SK-N-SH (cell line): Measurements from ENCODE around the gene ELN. TPM values are rescaled to one million over a fixed set of nuclear protein-coding genes. Genes with fewer than 3 reads are reported as not detected.

Source experiments
- CTCF ChIA-PET: fragments of 300-600, 350-600 bp; formaldehyde crosslinking; extraction: SDS; loops from one replicate; lab custom pipeline; 2021; lab: Yijun Ruan, JAX
- POLR2A ChIA-PET: fragments of 350-600 bp; sonication (Branson Sonifier 250); formaldehyde crosslinking; extraction: SDS; loops from one replicate; lab custom pipeline; 2020; ENCODE audit warnings: antibody characterized with exemption, inconsistent platforms; lab: Yijun Ruan, JAX
- DNase-seq: peaks from one replicate; pipeline ENCODE4 v3.0.0; 2012
- H2AFZ ChIP-seq: fragments of 200-600 bp; sonication (generic); 2 replicates; pipeline ENCODE4 v1.8.1; 2016; ENCODE audit warnings: antibody characterized with exemption, mild to moderate bottlenecking, low read depth
- H3F3A ChIP-seq: fragments of 200-600 bp; sonication (generic); replicated peaks from 2 replicates; pipeline ENCODE3; 2016; ENCODE audit warnings: antibody characterized with exemption, mild to moderate bottlenecking; ENCODE audit not compliant: insufficient read depth
- H3K27ac ChIP-seq, 2 experiments: fragments of 200-500 bp in 1 of 2; fragments of 200-600 bp in 1 of 2; sonication (Bioruptor generic) in 1 of 2; sonication (generic), shearing (Covaris generic) in 1 of 2; 2 replicates each; pipeline versions ENCODE4 v1.5.1 to v1.6.1; 2014 to 2016; ENCODE audit warnings: low read depth in 2 of 2, inconsistent platforms in 1 of 2, low read length in 1 of 2, mild to moderate bottlenecking in 1 of 2, mixed read lengths in 1 of 2
- H3K27me3 ChIP-seq: fragments of 200-600 bp; sonication (generic), shearing (Covaris generic); 2 replicates; pipeline ENCODE4 v1.6.1; 2016; ENCODE audit warnings: mixed run types; ENCODE audit not compliant: insufficient read depth
- H3K36me3 ChIP-seq, 2 experiments: fragments of 200-500 bp in 1 of 2; fragments of 200-600 bp in 1 of 2; sonication (Bioruptor generic) in 1 of 2; sonication (generic) in 1 of 2; replicated peaks in 1 of 2; 2 replicates each; pipeline versions ENCODE3 to v1.5.1; 2014 to 2016; ENCODE audit warnings: low read length in 1 of 2, mild to moderate bottlenecking in 1 of 2; ENCODE audit not compliant: insufficient read depth in 2 of 2, control insufficient read depth in 1 of 2
- H3K4me1 ChIP-seq, 2 experiments: fragments of 200-500 bp in 1 of 2; fragments of 200-600 bp in 1 of 2; sonication (Bioruptor generic) in 1 of 2; sonication (generic), shearing (Covaris generic) in 1 of 2; 2 replicates each; pipeline versions ENCODE4 v1.5.1 to v1.6.1; 2014 to 2016; ENCODE audit warnings: low read depth in 1 of 2, low read length in 1 of 2, mixed run types in 1 of 2; ENCODE audit not compliant: insufficient read depth in 2 of 2, control insufficient read depth in 1 of 2
- H3K4me2 ChIP-seq: fragments of 200-600 bp; sonication (generic), shearing (Covaris generic); 2 replicates; pipeline ENCODE4 v1.6.1; 2017; ENCODE audit warnings: mixed run types
- H3K4me3 ChIP-seq, 2 experiments: fragments of 200-500 bp in 1 of 2; fragments of 200-600 bp in 1 of 2; sonication (Bioruptor generic) in 1 of 2; sonication (generic), shearing (Covaris generic) in 1 of 2; 2 replicates each; pipeline versions ENCODE4 v1.5.1 to v1.8.1; 2014 to 2016; ENCODE audit warnings: low read depth in 2 of 2, inconsistent platforms in 1 of 2, low read length in 1 of 2, mild to moderate bottlenecking in 1 of 2, mixed read lengths in 1 of 2, moderate library complexity in 1 of 2
- H3K79me2 ChIP-seq: fragments of 200-600 bp; sonication (generic); 2 replicates; pipeline ENCODE4 v1.8.1; 2017; ENCODE audit warnings: mild to moderate bottlenecking; ENCODE audit not compliant: insufficient read depth
- H3K9ac ChIP-seq: fragments of 200-600 bp; sonication (generic); 2 replicates; pipeline ENCODE4 v1.6.1; 2017; ENCODE audit warnings: mixed run types
- H3K9me2 ChIP-seq: fragments of 200-600 bp; sonication (generic); 2 replicates; pipeline ENCODE4 v1.6.1; 2017; ENCODE audit warnings: mixed run types
- H3K9me3 ChIP-seq: fragments of 200-600 bp; sonication (generic); 2 replicates; pipeline ENCODE4 v1.6.1; 2017; ENCODE audit warnings: mixed run types, mild to moderate bottlenecking, moderate library complexity
- H4K20me1 ChIP-seq: fragments of 200-600 bp; sonication (generic); 2 replicates; pipeline ENCODE4 v1.6.1; 2017; ENCODE audit warnings: mild to moderate bottlenecking, mixed run types; ENCODE audit not compliant: insufficient read depth
- CHD2 ChIP-seq: fragments of 150-350 bp; IDR thresholded peaks from 2 replicates; pipeline ENCODE4 v1.6.1; 2018; ENCODE audit warnings: low read length; ENCODE audit not compliant: partially characterized antibody
- ELF1 ChIP-seq: IDR thresholded peaks from 2 replicates; pipeline ENCODE4 v1.4.0; 2012
- FOSL2 ChIP-seq: IDR thresholded peaks from 2 replicates; pipeline ENCODE4 v1.4.0; 2012; ENCODE audit warnings: low read depth, mild to moderate bottlenecking, moderate library complexity, borderline replicate concordance
- FOXJ3 ChIP-seq: sonication (generic); formaldehyde crosslinking; IDR thresholded peaks from 2 replicates; pipeline ENCODE4 v1.5.1; 2020; ENCODE audit warnings: mild to moderate bottlenecking, missing genetic modification reagents
- FOXM1 ChIP-seq: IDR thresholded peaks from 2 replicates; pipeline ENCODE4 v1.4.0; 2012; ENCODE audit warnings: low read depth, mild to moderate bottlenecking
- GABPA ChIP-seq: IDR thresholded peaks from 2 replicates; pipeline ENCODE4 v1.4.0; 2012; ENCODE audit warnings: low read depth, mild to moderate bottlenecking
- GATA2 ChIP-seq: sonication (generic); formaldehyde crosslinking; IDR thresholded peaks from 2 replicates; pipeline ENCODE4 v1.5.0; 2020; ENCODE audit warnings: mild to moderate bottlenecking, missing genetic modification reagents
- MXI1 ChIP-seq: IDR thresholded peaks from 2 replicates; pipeline ENCODE4 v1.6.1; 2012; ENCODE audit warnings: mild to moderate bottlenecking, low read depth, low read length, improper control_type of control experiment
- NFIC ChIP-seq: IDR thresholded peaks from 2 replicates; pipeline ENCODE4 v1.4.0; 2012; ENCODE audit warnings: borderline replicate concordance
- NRF1 ChIP-seq: IDR thresholded peaks from 2 replicates; pipeline ENCODE4 v1.6.1; 2012; ENCODE audit warnings: low read depth, mild to moderate bottlenecking, low read length
- POLR2AphosphoS5 ChIP-seq: IDR thresholded peaks from 2 replicates; pipeline ENCODE4 v1.6.1; 2012; ENCODE audit warnings: low read depth, low read length
- RFX5 ChIP-seq: IDR thresholded peaks from 2 replicates; pipeline ENCODE4 v1.6.1; 2012; ENCODE audit warnings: mild to moderate bottlenecking, improper control_type of control experiment, low read length
- SIN3A ChIP-seq: IDR thresholded peaks from 2 replicates; pipeline ENCODE4 v1.6.1; 2012; ENCODE audit warnings: low read depth, mild to moderate bottlenecking, low read length, moderate library complexity, borderline replicate concordance
- TAF1 ChIP-seq: IDR thresholded peaks from 2 replicates; pipeline ENCODE4 v1.6.1; 2012; ENCODE audit warnings: low read depth, mild to moderate bottlenecking, low read length, moderate library complexity, borderline replicate concordance
- TCF12 ChIP-seq: IDR thresholded peaks from 2 replicates; pipeline ENCODE4 v1.4.0; 2012
- TEAD4 ChIP-seq: IDR thresholded peaks from 2 replicates; pipeline ENCODE4 v1.4.0; 2012; ENCODE audit warnings: mild to moderate bottlenecking, borderline replicate concordance; ENCODE audit not compliant: insufficient read depth
- YY1 ChIP-seq: IDR thresholded peaks from 2 replicates; pipeline ENCODE4 v1.4.0; 2012; ENCODE audit warnings: low read depth, mild to moderate bottlenecking
- WGBS: methylation state at CpG from one replicate; pipeline ENCODE4 v1.1.6; 2017; ENCODE audit warnings: low lambda C conversion rate; 5-methylcytosine and 5-hydroxymethylcytosine counted together
- polyA plus RNA-seq, 3 experiments: library from polyadenylated mRNA; depleted of rRNA; stranded (reverse); fragments of >200 nt; gene quantifications; 2 replicates each; pipeline ENCODE4 v1.2.3, GENCODE V29; 2012

The ELN gene
- polyA plus RNA-seq, 1 of the 3 experiments (the other 2 are of a cell fraction), result 12.5 TPM

- POLR2A ChIA-PET, result interaction anchor here (0.6 to 0.7 kb wide), 2 partner anchors 62 to 270 kb away, joined by 3 read pairs; no protein-coding TSS in a partner anchor
- no peak for TF ChIP-seq FOXJ3
- no peak for TF ChIP-seq GATA2 (CRISPR knock-in tag)
- no peak for TF ChIP-seq TEAD4
- TF ChIP-seq FOXM1, result no peak
- no peak for TF ChIP-seq SIN3A
- TF ChIP-seq CHD2, result no peak
- no peak for TF ChIP-seq FOSL2
- TF ChIP-seq NRF1, result no peak
- TF ChIP-seq RFX5, result no peak
- TF ChIP-seq ELF1, result no peak
- TF ChIP-seq GABPA, result no peak
- TF ChIP-seq TAF1, result no peak
- no peak for TF ChIP-seq NFIC
- no peak for TF ChIP-seq YY1
- TF ChIP-seq TCF12, result no peak
- TF ChIP-seq POLR2AphosphoS5, result no peak
- TF ChIP-seq MXI1, result no peak
- TF ChIP-seq, all 33 proteins: peak for 0
- Histone ChIP-seq H3K4me3 (no peak overlapping the region), H2AFZ (no peak overlapping the region), H3K9me2 (no peaks in the 10 kb centered on the region), H3K9ac (no peak overlapping the region), H3K9me3 (no peaks in the 10 kb centered on the region), H3K79me2 (no peaks in the 10 kb centered on the region), H3K27ac (no peak overlapping the region), H3K27me3 (no peaks in the 10 kb centered on the region), H3F3A (peaks cover 5% of the 10 kb centered on the region), H4K20me1 (no peaks in the 10 kb centered on the region), H3K4me2 (no peak overlapping the region), H3K36me3 (peaks cover 34 to 59% of the 10 kb centered on the region in 2 experiments), H3K4me1 (no peaks in the 10 kb centered on the region)
- WGBS, result 96% methylated on average over 13 of the region's 13 CpGs
- DNase-seq, result no peak
- CTCF ChIA-PET, result interaction anchor here (0.8 to 1.8 kb wide), 5 partner anchors 10 to 102 kb away, joined by 3 to 4 read pairs (median 3); no protein-coding TSS in a partner anchor
These were observed 88.4 kb downstream of the ELN start for GRCh38 chr7:74116356-74116755.

Other genes with a start within 250 kb of the ELN start
- 4.6 and 5.9 TPM in 2 replicates for gene CLDN4, start 197.2 kb upstream of the ELN start, polyA plus RNA-seq (2012; rRNA removed)
- gene METTL27, start 185.7 kb upstream of the ELN start, polyA plus RNA-seq (2012; rRNA removed), result 2.9 and 3.1 TPM in 2 replicates
- 0.71 and 0.96 TPM in 2 replicates for gene TMEM270, start 167.0 kb upstream of the ELN start, polyA plus RNA-seq (2012; rRNA removed)
- 64.4 and 86.6 TPM in 2 replicates for gene LIMK1, start 55.6 kb downstream of the ELN start, polyA plus RNA-seq (2012; rRNA removed)
- 443 and 468 TPM in 2 replicates for gene EIF4H, start 146.2 kb downstream of the ELN start, polyA plus RNA-seq (2012; rRNA removed)
- gene LAT2, start 181.8 kb downstream of the ELN start, polyA plus RNA-seq (2012; rRNA removed), result 2.4 and 2.5 TPM in 2 replicates
- 31.2 and 36.1 TPM in 2 replicates for gene RFC2, start 226.2 kb downstream of the ELN start, polyA plus RNA-seq (2012; rRNA removed)